ENCODE data around the gene NCOR2. TPM values are rescaled to one million over a fixed set of nuclear protein-coding genes. Genes with fewer than 3 reads are reported as not detected.

NCOR2 gene
- total RNA-seq, 1 donor from 2014 or later: 43.8 TPM

- no peak overlapping the region for H3K4me3 ChIP-seq (ENCODE audit: low read depth, low read length)
- no peak for DNase-seq (ENCODE audit: low read depth)
- no peak for TF ChIP-seq CTCF (conservative IDR thresholded peaks at IDR 0.05; ENCODE audit: low read depth, low read length)
Observed at GRCh38 chr12:124560146-124560890, 7.1 kb downstream of the NCOR2 start.

GRCh38 chr12:124559182-124560017 lies 8.0 kb downstream of the NCOR2 start:
- H3K4me3 ChIP-seq (ENCODE audit: low read depth, low read length): no peak overlapping the region
- no peak for DNase-seq (ENCODE audit: low read depth)
- no peak for TF ChIP-seq CTCF (conservative IDR thresholded peaks at IDR 0.05; ENCODE audit: low read depth, low read length)

- no peak overlapping the region for H3K4me3 ChIP-seq (ENCODE audit: low read depth, low read length)
- TF ChIP-seq CTCF (conservative IDR thresholded peaks at IDR 0.05; ENCODE audit: low read depth, low read length): no peak
- DNase-seq (ENCODE audit: low read depth): no peak
Observed at GRCh38 chr12:124558313-124558712, 9.1 kb downstream of the NCOR2 start.

GRCh38 chr12:124557518-124558223 lies 9.7 kb downstream of the NCOR2 start:
- no peak for DNase-seq (ENCODE audit: low read depth)
- no peak for TF ChIP-seq CTCF (conservative IDR thresholded peaks at IDR 0.05; ENCODE audit: low read depth, low read length)
- H3K4me3 ChIP-seq (ENCODE audit: low read depth, low read length): no peak overlapping the region

GRCh38 chr12:124556896-124557501 lies 10.4 kb downstream of the NCOR2 start:
- no peak for DNase-seq (ENCODE audit: low read depth)
- no peak overlapping the region for H3K4me3 ChIP-seq (ENCODE audit: low read depth, low read length)
- TF ChIP-seq CTCF (conservative IDR thresholded peaks at IDR 0.05; ENCODE audit: low read depth, low read length): peak; percentile 7

- H3K4me3 ChIP-seq (ENCODE audit: low read depth, low read length): no peak overlapping the region
- no peak for TF ChIP-seq CTCF (conservative IDR thresholded peaks at IDR 0.05; ENCODE audit: low read depth, low read length)
- no peak for DNase-seq (ENCODE audit: low read depth)
Observed at GRCh38 chr12:124556074-124556466, 11.3 kb downstream of the NCOR2 start.
